H9 (cell line): ENCODE results near the gene MYRF. TPM values are rescaled to one million over a fixed set of nuclear protein-coding genes. Genes with fewer than 3 reads are reported as not detected.

Source experiments
- DNase-seq: peaks from one replicate; pipeline ENCODE4 v3.0.0-alpha.2; 2017
- H2AFZ ChIP-seq: one replicate; pipeline ENCODE4 v1.6.1; 2013; ENCODE audit warnings: mild to moderate bottlenecking, low read length, control low read depth, moderate library complexity
- H2AK5ac ChIP-seq: 2 replicates; pipeline ENCODE4 v1.6.1; 2013; ENCODE audit warnings: low read length, control low read depth, mixed read lengths; ENCODE audit not compliant: insufficient read length
- H2BK120ac ChIP-seq: one replicate; pipeline ENCODE4 v1.6.1; 2013; ENCODE audit warnings: low read depth, mild to moderate bottlenecking, low read length, control low read depth, inconsistent platforms; ENCODE audit not compliant: poor library complexity, severe bottlenecking
- H2BK12ac ChIP-seq: 2 replicates; pipeline ENCODE4 v1.6.1; 2013; ENCODE audit warnings: low read length, control low read depth, mixed read lengths, low read depth; ENCODE audit not compliant: insufficient read length
- H2BK15ac ChIP-seq: 2 replicates; pipeline ENCODE4 v1.6.1; 2013; ENCODE audit warnings: low read depth, low read length, control low read depth
- H2BK20ac ChIP-seq: one replicate; pipeline ENCODE4 v1.6.1; 2013; ENCODE audit warnings: low read depth, mild to moderate bottlenecking, low read length, control low read depth, inconsistent platforms; ENCODE audit not compliant: poor library complexity, severe bottlenecking
- H2BK5ac ChIP-seq: 2 replicates; pipeline ENCODE4 v1.6.1; 2013; ENCODE audit warnings: low read length, control low read depth, mixed read lengths; ENCODE audit not compliant: insufficient read length
- H3K14ac ChIP-seq: 2 replicates; pipeline ENCODE4 v1.6.1; 2013; ENCODE audit warnings: low read length, control low read depth; ENCODE audit not compliant: insufficient read depth
- H3K18ac ChIP-seq: 2 replicates; pipeline ENCODE4 v1.6.1; 2013; ENCODE audit warnings: low read depth, mild to moderate bottlenecking, mixed read lengths, low read length, control low read depth; ENCODE audit not compliant: insufficient read length
- H3K23ac ChIP-seq: 2 replicates; pipeline ENCODE4 v1.6.1; 2013; ENCODE audit warnings: low read length, control low read depth, mixed read lengths, low read depth; ENCODE audit not compliant: insufficient read length
- H3K23me2 ChIP-seq: 2 replicates; pipeline ENCODE4 v1.6.1; 2013; ENCODE audit warnings: low read depth, mild to moderate bottlenecking, mixed read lengths, low read length, control low read depth; ENCODE audit not compliant: insufficient read length, poor library complexity, severe bottlenecking
- H3K27ac ChIP-seq: 2 replicates; pipeline ENCODE4 v1.5.1; 2013; ENCODE audit warnings: low read length, control low read depth, mixed read lengths, low read depth; ENCODE audit not compliant: insufficient read length
- H3K27me3 ChIP-seq: 2 replicates; pipeline ENCODE4 v1.6.1; 2013; ENCODE audit warnings: low read length, control low read depth, inconsistent platforms; ENCODE audit not compliant: insufficient read depth
- H3K4ac ChIP-seq: 2 replicates; pipeline ENCODE4 v1.6.1; 2013; ENCODE audit warnings: low read depth, mild to moderate bottlenecking, control low read depth, inconsistent platforms, low read length, moderate library complexity
- H3K4me1 ChIP-seq: 2 replicates; pipeline ENCODE4 v1.6.1; 2013; ENCODE audit warnings: low read length, control low read depth, inconsistent platforms; ENCODE audit not compliant: insufficient read depth
- H3K4me2 ChIP-seq: 2 replicates; pipeline ENCODE4 v1.6.1; 2013; ENCODE audit warnings: low read length, control low read depth, mixed read lengths; ENCODE audit not compliant: insufficient read length, insufficient read depth
- H3K56ac ChIP-seq: 2 replicates; pipeline ENCODE4 v1.6.1; 2013; ENCODE audit warnings: low read depth, mild to moderate bottlenecking, mixed read lengths, low read length, control low read depth; ENCODE audit not compliant: insufficient read length
- H3K79me1 ChIP-seq: 2 replicates; pipeline ENCODE4 v1.6.1; 2013; ENCODE audit warnings: low read depth, mild to moderate bottlenecking, moderate library complexity, low read length, control low read depth, inconsistent platforms; ENCODE audit not compliant: insufficient read depth, poor library complexity, severe bottlenecking
- H3K79me2 ChIP-seq: 2 replicates; pipeline ENCODE4 v1.6.1; 2013; ENCODE audit warnings: low read length, control low read depth, inconsistent platforms; ENCODE audit not compliant: insufficient read depth
- H3K9ac ChIP-seq: 2 replicates; pipeline ENCODE4 v1.6.1; 2013; ENCODE audit warnings: low read length, control low read depth, mixed read lengths; ENCODE audit not compliant: insufficient read length; ENCODE audit errors: extremely low read depth
- H3K9me3 ChIP-seq: one replicate; pipeline ENCODE4 v1.6.1; 2013; ENCODE audit warnings: low read depth, low read length, inconsistent platforms; ENCODE audit not compliant: control insufficient read depth
- H3T11ph ChIP-seq: one replicate; pipeline ENCODE4 v1.6.1; 2013; ENCODE audit warnings: mild to moderate bottlenecking, low read length, control low read depth, inconsistent platforms
- H4K20me1 ChIP-seq: one replicate; pipeline ENCODE4 v1.6.1; 2013; ENCODE audit not compliant: control insufficient read depth, insufficient read length, insufficient read depth
- H4K5ac ChIP-seq: 2 replicates; pipeline ENCODE4 v1.6.1; 2013; ENCODE audit warnings: low read depth, mild to moderate bottlenecking, mixed read lengths, low read length, control low read depth; ENCODE audit not compliant: insufficient read length
- H4K8ac ChIP-seq: replicated peaks from 2 replicates; pipeline ENCODE4 v1.6.1; 2013; ENCODE audit warnings: low read length, control low read depth, mixed read lengths, low read depth; ENCODE audit not compliant: insufficient read length
- H4K91ac ChIP-seq: 2 replicates; pipeline ENCODE4 v1.6.1; 2013; ENCODE audit warnings: low read depth, mild to moderate bottlenecking, moderate library complexity, mixed read lengths, low read length, control low read depth; ENCODE audit not compliant: insufficient read length
- H3K27ac Mint-ChIP-seq, 3 experiments: 2 replicates in 2 of 3; 3 replicates in 1 of 3; pipeline ENCODE4 v1.8.0; 2020 to 2021; ENCODE audit warnings: mixed read lengths in 3 of 3, mild to moderate bottlenecking in 1 of 3, moderate library complexity in 1 of 3
- H3K27me3 Mint-ChIP-seq: 2 replicates; pipeline ENCODE4 v1.8.0; 2021; ENCODE audit warnings: low read depth, mild to moderate bottlenecking, moderate library complexity, mixed read lengths
- H3K36me3 Mint-ChIP-seq, 3 experiments: 2 replicates in 2 of 3; 3 replicates in 1 of 3; pipeline ENCODE4 v1.8.0; 2020 to 2021; ENCODE audit warnings: low read depth in 3 of 3, mixed read lengths in 3 of 3; ENCODE audit not compliant: insufficient read depth in 1 of 3
- H3K4me1 Mint-ChIP-seq, 2 experiments: 2 replicates each; pipeline ENCODE4 v1.8.0; 2020; ENCODE audit warnings: mixed read lengths in 2 of 2
- H3K4me3 Mint-ChIP-seq, 2 experiments: 2 replicates in 1 of 2; 3 replicates in 1 of 2; pipeline ENCODE4 v1.8.0; 2020 to 2021; ENCODE audit warnings: mild to moderate bottlenecking in 2 of 2, mixed read lengths in 2 of 2, moderate library complexity in 1 of 2
- H3K9me3 Mint-ChIP-seq, 2 experiments: 2 replicates in 1 of 2; 3 replicates in 1 of 2; pipeline ENCODE4 v1.8.0; 2020; ENCODE audit warnings: mild to moderate bottlenecking in 2 of 2, mixed read lengths in 2 of 2, moderate library complexity in 1 of 2
- WGBS: extraction: QIAGEN DNeasy Blood & Tissue Kit; methylation state at CpG from one replicate; pipeline ENCODE4 v1.1.7; 2013; ENCODE audit warnings: missing lambda C conversion rate, low lambda C conversion rate, mixed read lengths; ENCODE audit not compliant: insufficient read length; ENCODE audit errors: extremely low coverage; 5-methylcytosine and 5-hydroxymethylcytosine counted together
- total RNA-seq: library from RNA; stranded (reverse); gene quantifications from 2 replicates; pipeline ENCODE4 v1.2.1, GENCODE V29; 2021
- TF ChIP-seq, protein P1 (sequence below): fragments of 200-600 bp; sonication (generic); conservative IDR thresholded peaks from 3 replicates; pipeline ENCODE4 v1.8.0; 2021; ENCODE audit warnings: antibody characterized with exemption, mild to moderate bottlenecking

MYRF gene
- total RNA-seq, 1 experiment from 2014 or later: 13.9 TPM

DNA sequence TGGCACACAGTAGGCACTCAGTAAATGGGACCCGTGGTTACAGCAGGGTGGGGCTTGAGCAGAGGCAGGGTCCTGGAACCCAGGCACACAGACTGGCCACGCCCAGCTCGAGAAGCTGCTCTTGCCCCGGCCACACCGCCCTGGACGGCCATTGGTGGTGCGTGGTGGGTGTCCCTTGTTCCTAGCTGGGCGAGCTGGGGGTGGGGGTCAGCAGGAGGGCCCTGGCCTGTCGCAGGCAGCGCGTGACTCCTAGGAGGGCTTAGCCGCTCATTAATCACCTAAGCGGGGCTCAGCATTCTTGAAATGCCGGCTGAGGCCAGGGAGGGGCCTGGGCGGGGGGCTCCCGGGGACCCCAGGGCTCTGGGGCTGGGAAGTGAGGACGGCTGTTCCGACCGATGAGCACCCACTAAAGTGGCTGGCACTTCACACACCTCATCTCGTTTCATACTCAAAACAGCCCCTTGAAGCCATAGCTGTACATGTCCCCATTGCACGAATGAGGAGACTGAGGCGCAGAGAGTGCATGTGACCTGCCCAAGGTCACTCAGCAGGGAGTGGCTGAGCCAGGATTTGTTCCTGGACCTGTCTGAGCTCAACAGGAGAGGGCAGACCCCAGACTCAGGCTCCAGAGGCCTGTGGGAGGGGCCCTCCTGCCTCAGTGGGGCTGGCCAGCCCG, 11.6 kb downstream of the MYRF start:
- H3K23me2 ChIP-seq: no peaks in the 10 kb centered on the region
- H2AFZ ChIP-seq: no peak overlapping the region
- no peak overlapping the region for H3K27ac ChIP-seq
- no peak overlapping the region for H3K4me2 ChIP-seq
- H3K27me3 Mint-ChIP-seq: no peaks in the 10 kb centered on the region
- no peak overlapping the region for H2BK120ac ChIP-seq
- H3K4me1 Mint-ChIP-seq: peaks cover 32 to 48% of the 10 kb centered on the region in 2 experiments
- no peak overlapping the region for H4K5ac ChIP-seq
- no peak overlapping the region for H3K23ac ChIP-seq
- H2BK5ac ChIP-seq: no peak overlapping the region
- H4K91ac ChIP-seq: no peak overlapping the region
- H2AK5ac ChIP-seq: no peak overlapping the region
- no peaks in the 10 kb centered on the region; a peak in 1 of 7 replicates for H3K36me3 Mint-ChIP-seq
- H3K18ac ChIP-seq: no peak overlapping the region
- TF ChIP-seq, protein P1, sequence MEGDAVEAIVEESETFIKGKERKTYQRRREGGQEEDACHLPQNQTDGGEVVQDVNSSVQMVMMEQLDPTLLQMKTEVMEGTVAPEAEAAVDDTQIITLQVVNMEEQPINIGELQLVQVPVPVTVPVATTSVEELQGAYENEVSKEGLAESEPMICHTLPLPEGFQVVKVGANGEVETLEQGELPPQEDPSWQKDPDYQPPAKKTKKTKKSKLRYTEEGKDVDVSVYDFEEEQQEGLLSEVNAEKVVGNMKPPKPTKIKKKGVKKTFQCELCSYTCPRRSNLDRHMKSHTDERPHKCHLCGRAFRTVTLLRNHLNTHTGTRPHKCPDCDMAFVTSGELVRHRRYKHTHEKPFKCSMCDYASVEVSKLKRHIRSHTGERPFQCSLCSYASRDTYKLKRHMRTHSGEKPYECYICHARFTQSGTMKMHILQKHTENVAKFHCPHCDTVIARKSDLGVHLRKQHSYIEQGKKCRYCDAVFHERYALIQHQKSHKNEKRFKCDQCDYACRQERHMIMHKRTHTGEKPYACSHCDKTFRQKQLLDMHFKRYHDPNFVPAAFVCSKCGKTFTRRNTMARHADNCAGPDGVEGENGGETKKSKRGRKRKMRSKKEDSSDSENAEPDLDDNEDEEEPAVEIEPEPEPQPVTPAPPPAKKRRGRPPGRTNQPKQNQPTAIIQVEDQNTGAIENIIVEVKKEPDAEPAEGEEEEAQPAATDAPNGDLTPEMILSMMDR: no peak
- no peak overlapping the region for H3K4me3 Mint-ChIP-seq
- no peak overlapping the region for H3K9ac ChIP-seq
- no peak overlapping the region for H2BK15ac ChIP-seq
- H4K20me1 ChIP-seq: no peaks in the 10 kb centered on the region
- H3K4ac ChIP-seq: no peak overlapping the region
- H3K56ac ChIP-seq: no peak overlapping the region
- H3K4me1 ChIP-seq: no peaks in the 10 kb centered on the region; the same call in 1 of the 2 replicates
- no CpG with 5 or more reads among the region's 23 CpGs for WGBS
- no peak for DNase-seq
- no peak overlapping the region for H4K8ac ChIP-seq
- H2BK20ac ChIP-seq: no peak overlapping the region
- H3K79me1 ChIP-seq: no peaks in the 10 kb centered on the region
- H3T11ph ChIP-seq: no peak overlapping the region
- H3K9me3 ChIP-seq: no peaks in the 10 kb centered on the region
- H3K9me3 Mint-ChIP-seq: no peaks in the 10 kb centered on the region
- no peak overlapping the region; the same call in 1 of the 2 replicates for H3K14ac ChIP-seq
- no peaks in the 10 kb centered on the region for H3K79me2 ChIP-seq
- H3K27ac Mint-ChIP-seq: no peak overlapping the region
- H2BK12ac ChIP-seq: no peak overlapping the region
- no peaks in the 10 kb centered on the region for H3K27me3 ChIP-seq
